ENCODE data around the gene ABCC10.
"Not testable (repeated sequence)": the region's sequence is repeated elsewhere in the genome, so short reads cannot be mapped to it uniquely, and the experiment has no call there.

The ABCC10 gene

GRCh38 chr6:43457643-43458042 is 30.3 kb downstream of the ABCC10 start:
- no peak for TF ChIP-seq CTCF (IDR thresholded peaks at IDR 0.05; ENCODE audit: low read depth, low read length, missing control alignments)
- in situ Hi-C loops (cut with HindIII; ENCODE audit: low sequenced_read_pairs): no loop called here
- DNase-seq (ENCODE audit: low read depth): no peak
- no peak overlapping the region for H3K4me3 ChIP-seq (ENCODE audit: low read depth, low read length)

GRCh38 chr6:43458154-43458553 is 30.8 kb downstream of the ABCC10 start:
- in situ Hi-C loops (cut with HindIII; ENCODE audit: low sequenced_read_pairs); H3K4me3 ChIP-seq (ENCODE audit: low read depth, low read length); DNase-seq (ENCODE audit: low read depth): not testable (repeated sequence)

GRCh38 chr6:43459535-43459934 is 32.2 kb downstream of the ABCC10 start:
- in situ Hi-C loops (cut with HindIII; ENCODE audit: low sequenced_read_pairs): no loop called here
- no peak for TF ChIP-seq CTCF (IDR thresholded peaks at IDR 0.05; ENCODE audit: low read depth, low read length, missing control alignments)
- H3K4me3 ChIP-seq (ENCODE audit: low read depth, low read length): no peak overlapping the region
- DNase-seq (ENCODE audit: low read depth): no peak

- DNase-seq (ENCODE audit: low read depth): no peak
- in situ Hi-C loops (cut with HindIII; ENCODE audit: low sequenced_read_pairs): loop anchor here (5.0 kb wide), 1 partner anchor 42 kb away; no protein-coding TSS in a partner anchor
- no peak for TF ChIP-seq CTCF (IDR thresholded peaks at IDR 0.05; ENCODE audit: low read depth, low read length, missing control alignments)
- no peak overlapping the region for H3K4me3 ChIP-seq (ENCODE audit: low read depth, low read length)
These were observed 32.7 kb downstream of the ABCC10 start for GRCh38 chr6:43460032-43460431.

GRCh38 chr6:43461936-43462335 is 34.6 kb downstream of the ABCC10 start:
- in situ Hi-C loops (cut with HindIII; ENCODE audit: low sequenced_read_pairs): loop anchor here (5.0 kb wide), 1 partner anchor 40 kb away; no protein-coding TSS in a partner anchor
- no peak for TF ChIP-seq CTCF (IDR thresholded peaks at IDR 0.05; ENCODE audit: low read depth, low read length, missing control alignments)
- H3K4me3 ChIP-seq (ENCODE audit: low read depth, low read length): no peak overlapping the region
- DNase-seq (ENCODE audit: low read depth): no peak

GRCh38 chr6:43464337-43464736 is 37.0 kb downstream of the ABCC10 start:
- no peak overlapping the region for H3K4me3 ChIP-seq (ENCODE audit: low read depth, low read length)
- TF ChIP-seq CTCF (IDR thresholded peaks at IDR 0.05; ENCODE audit: low read depth, low read length, missing control alignments): no peak
- in situ Hi-C loops (cut with HindIII; ENCODE audit: low sequenced_read_pairs): loop anchor here (5.0 kb wide), 1 partner anchor 38 kb away; no protein-coding TSS in a partner anchor

GRCh38 chr6:43465948-43466347 is 38.6 kb downstream of the ABCC10 start:
- no peak for TF ChIP-seq CTCF (IDR thresholded peaks at IDR 0.05; ENCODE audit: low read depth, low read length, missing control alignments)
- in situ Hi-C loops (cut with HindIII; ENCODE audit: low sequenced_read_pairs): no loop called here
- H3K4me3 ChIP-seq (ENCODE audit: low read depth, low read length): no peak overlapping the region
- no peak for DNase-seq (ENCODE audit: low read depth)

More at GRCh38 chr6:43464337-43464736, 37.0 kb downstream of the ABCC10 start:
- no peak for DNase-seq (ENCODE audit: low read depth)

- DNase-seq (ENCODE audit: low read depth); H3K4me3 ChIP-seq (ENCODE audit: low read depth, low read length); in situ Hi-C loops (cut with HindIII; ENCODE audit: low sequenced_read_pairs): not testable (repeated sequence)
These were observed 39.9 kb downstream of the ABCC10 start for GRCh38 chr6:43467265-43467664.

All from astrocyte of the cerebellum (primary cell).